ENCODE results near the gene PCGF5.

Gene PCGF5

DNA sequence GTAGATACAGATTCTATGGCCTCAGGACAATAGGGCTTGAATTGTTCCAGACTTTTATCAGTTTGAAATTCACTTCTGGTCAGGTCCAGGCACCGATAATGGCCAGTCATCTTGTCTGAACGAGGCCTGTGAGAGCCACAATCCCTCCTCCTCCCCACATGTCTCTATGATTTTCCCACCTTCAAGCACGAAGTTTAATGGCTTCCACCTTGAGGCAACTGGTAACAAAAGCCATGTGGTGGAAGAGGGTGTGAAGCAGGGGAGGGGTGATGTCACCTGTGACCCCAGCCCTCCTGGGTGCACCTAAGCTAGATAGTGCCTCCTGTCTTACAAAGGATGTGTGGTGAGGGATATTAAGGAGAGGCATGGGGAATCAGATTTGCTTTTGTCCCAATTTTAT, 89.2 kb downstream of the PCGF5 start:
- TF ChIP-seq, protein P1, sequence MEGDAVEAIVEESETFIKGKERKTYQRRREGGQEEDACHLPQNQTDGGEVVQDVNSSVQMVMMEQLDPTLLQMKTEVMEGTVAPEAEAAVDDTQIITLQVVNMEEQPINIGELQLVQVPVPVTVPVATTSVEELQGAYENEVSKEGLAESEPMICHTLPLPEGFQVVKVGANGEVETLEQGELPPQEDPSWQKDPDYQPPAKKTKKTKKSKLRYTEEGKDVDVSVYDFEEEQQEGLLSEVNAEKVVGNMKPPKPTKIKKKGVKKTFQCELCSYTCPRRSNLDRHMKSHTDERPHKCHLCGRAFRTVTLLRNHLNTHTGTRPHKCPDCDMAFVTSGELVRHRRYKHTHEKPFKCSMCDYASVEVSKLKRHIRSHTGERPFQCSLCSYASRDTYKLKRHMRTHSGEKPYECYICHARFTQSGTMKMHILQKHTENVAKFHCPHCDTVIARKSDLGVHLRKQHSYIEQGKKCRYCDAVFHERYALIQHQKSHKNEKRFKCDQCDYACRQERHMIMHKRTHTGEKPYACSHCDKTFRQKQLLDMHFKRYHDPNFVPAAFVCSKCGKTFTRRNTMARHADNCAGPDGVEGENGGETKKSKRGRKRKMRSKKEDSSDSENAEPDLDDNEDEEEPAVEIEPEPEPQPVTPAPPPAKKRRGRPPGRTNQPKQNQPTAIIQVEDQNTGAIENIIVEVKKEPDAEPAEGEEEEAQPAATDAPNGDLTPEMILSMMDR (IDR thresholded peaks at IDR 0.05), result no peak

DNA sequence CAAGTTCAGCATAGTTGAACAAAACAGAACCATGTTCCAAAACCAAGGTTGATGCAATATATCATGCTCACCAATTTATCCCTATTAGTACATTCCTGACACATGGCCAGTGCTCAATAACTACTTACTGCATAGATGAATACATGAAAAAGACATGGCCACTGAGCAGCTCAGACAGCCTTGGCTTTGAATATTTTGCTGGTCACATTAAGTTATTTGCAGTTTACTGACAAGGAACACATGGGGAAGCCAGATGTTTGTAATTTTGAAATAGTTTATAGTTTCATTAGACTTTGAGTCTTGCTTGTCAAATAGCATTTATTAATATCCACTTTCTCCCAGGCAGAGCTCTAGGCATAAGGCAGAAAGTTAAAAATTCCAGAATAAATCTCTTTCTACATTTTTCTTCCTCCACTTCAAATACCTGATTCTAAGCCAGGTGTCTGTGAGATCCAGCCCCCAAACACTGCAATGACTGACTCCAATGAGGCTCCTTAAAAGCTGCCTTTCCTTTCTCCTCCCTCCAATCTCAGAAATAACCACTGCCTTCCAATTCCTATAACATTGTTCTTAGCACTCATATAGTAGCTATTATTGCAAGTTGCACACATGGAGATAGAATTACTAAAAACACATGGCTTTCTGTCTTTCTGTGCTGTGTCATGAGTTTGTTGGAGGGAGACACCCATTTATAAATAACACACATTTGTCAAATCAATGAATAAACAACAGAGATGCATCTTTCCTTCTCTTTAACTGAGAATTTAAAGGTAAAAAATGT, 91.3 kb downstream of the PCGF5 start:
- TF ChIP-seq, protein P1 (IDR thresholded peaks at IDR 0.05), result no peak

DNA sequence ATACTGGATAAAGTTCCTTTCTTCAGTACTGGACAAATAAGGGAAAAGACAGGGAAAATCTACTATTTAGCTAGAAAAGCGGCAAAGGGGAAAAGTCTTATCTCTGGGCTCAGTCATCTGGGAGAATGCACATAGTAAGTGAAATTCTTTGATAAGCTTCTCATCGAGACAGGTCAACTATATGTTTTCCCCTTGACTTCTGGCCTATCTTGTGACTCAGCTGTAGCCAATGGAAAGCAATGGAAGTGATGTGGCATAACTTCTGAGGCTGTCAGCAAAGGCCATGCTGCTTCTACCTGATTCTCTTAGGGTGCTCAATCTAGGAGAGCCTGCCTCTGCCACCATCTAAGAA, 91.9 kb downstream of the PCGF5 start:
- TF ChIP-seq, protein P1 (IDR thresholded peaks at IDR 0.05), result no peak

DNA sequence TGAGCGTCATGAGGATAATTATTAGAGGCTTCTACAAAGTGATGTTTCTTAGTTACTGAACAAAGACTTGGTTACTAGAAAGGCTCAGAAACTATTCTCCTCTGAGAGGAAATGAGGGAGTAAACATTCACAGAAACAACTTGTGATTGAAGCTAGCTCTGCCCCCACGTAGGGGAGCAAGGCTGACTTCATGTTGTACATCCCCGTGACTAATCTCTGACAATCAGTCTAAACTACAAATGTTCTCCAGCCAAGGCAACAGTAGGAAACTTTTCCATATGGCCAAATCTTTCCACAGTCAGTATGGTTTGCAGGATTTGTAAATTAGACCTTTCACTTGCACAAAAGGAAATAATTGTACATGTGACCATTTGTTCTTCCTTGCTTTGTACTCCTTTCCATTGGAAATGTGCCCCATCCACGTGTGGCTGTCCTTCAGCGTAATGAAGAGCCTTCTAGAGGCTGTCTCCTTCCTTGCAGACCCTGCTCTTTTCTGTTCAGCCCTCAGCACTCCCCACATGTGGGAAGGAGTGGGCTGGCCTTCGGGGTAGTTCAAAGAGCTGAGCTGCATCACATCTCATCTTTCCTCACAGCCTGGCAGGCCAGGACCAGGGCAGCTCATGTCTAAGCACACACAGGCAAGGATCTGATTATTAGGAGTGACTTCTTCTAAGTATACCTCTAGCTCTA, 93.5 kb downstream of the PCGF5 start:
- TF ChIP-seq, protein P1 (IDR thresholded peaks at IDR 0.05), result no peak

DNA sequence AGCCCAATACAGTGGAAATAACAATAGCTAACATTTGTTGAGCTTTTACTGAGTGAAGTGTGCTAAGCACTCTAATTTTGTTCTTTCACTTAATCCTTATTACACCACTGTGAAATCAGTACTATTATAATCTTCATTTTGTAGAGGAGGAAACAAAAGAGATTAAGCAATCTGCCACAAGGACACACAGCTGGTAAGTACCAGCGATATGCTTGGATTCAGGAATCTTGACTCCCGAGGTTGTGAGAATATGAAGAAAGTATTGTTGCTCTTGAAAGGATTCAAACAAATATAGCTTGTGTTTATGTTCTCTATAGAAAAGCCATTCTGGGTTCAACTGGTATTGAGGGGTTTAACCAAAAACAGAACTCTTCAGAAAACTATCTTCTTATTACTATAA, 96.0 kb downstream of the PCGF5 start:
- TF ChIP-seq, protein P1 (IDR thresholded peaks at IDR 0.05), result no peak

DNA sequence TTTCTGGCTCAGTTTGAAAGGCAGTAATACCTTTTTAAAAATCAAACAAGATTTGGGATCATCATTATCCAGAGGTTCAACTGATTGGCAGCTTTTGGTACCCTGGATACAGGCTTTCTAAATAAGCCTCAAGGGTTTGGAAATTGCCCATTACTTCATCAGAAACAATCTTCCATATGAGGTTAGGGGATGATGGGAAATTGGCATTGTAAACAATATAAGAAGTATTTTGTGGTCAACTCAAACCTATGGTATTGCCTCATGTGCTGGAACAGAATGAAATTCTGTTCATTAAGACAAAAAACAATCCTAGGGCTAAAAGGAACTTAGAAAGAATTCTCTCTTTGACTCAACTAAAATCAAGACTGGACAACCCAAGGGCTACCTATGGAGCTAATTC, 97.1 kb downstream of the PCGF5 start:
- TF ChIP-seq, protein P1 (IDR thresholded peaks at IDR 0.05), result no peak

DNA sequence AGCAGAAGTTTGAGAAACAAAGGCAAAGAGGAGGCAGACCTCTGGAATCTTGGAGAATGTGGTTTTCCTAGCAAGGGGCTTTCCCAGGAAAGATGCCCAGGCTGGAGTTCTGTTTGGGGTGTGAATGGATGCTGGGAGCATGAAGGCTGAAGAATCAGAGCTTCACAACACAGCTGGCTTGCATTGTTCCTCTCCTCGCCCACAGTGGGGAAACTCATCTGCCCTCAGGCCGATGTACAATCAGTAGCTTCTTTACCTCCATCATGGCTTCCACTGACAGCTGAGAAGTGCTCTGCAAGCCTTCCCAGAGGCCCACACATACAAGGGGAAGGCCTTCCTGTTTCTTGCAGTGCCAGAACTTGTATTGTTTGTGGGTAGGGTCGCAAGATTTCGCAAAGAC, 98.9 kb downstream of the PCGF5 start:
- TF ChIP-seq, protein P1 (IDR thresholded peaks at IDR 0.05), result no peak
